ENCODE data around the gene EIF4B.

- 0 out of 2 replicates have a peak, but pooled peaks have one; percentile 25 for TF ChIP-seq CTCF (IDR thresholded peaks at IDR 0.05; ENCODE audit: low read length)
- no peak for TF ChIP-seq EZH2 (IDR thresholded peaks at IDR 0.05; ENCODE audit: borderline replicate concordance, low read length)
These were observed 30.3 kb upstream of the EIF4B start for GRCh38 chr12:52975820-52976573.
